NCI-H524 treated with DMSO at 0.1 percent for 48 hours (cell line): ENCODE data around the gene CTXN1.
"Not testable (repeated sequence)": the region's sequence is repeated elsewhere in the genome, so short reads cannot be mapped to it uniquely, and the experiment has no call there.

Experiments used
- DNase-seq: peaks from one replicate; lab custom pipeline; 2025; lab: John Stamatoyannopoulos, UW

CTXN1 gene

DNA sequence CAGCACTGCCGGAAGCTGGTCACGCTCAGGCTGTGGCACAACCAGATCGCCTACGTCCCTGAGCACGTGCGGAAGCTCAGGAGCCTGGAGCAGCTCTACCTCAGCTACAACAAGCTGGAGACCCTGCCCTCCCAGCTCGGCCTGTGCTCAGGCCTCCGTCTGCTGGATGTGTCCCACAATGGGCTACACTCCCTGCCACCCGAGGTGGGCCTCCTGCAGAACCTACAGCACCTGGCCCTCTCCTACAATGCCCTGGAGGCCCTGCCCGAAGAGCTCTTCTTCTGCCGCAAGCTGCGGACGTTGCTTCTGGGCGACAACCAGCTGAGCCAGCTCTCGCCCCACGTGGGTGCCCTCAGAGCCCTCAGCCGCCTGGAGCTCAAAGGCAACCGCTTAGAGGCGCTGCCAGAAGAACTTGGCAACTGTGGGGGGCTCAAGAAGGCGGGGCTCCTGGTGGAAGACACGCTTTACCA lies 25.5 kb downstream of the CTXN1 start:
- no peak for DNase-seq

DNA sequence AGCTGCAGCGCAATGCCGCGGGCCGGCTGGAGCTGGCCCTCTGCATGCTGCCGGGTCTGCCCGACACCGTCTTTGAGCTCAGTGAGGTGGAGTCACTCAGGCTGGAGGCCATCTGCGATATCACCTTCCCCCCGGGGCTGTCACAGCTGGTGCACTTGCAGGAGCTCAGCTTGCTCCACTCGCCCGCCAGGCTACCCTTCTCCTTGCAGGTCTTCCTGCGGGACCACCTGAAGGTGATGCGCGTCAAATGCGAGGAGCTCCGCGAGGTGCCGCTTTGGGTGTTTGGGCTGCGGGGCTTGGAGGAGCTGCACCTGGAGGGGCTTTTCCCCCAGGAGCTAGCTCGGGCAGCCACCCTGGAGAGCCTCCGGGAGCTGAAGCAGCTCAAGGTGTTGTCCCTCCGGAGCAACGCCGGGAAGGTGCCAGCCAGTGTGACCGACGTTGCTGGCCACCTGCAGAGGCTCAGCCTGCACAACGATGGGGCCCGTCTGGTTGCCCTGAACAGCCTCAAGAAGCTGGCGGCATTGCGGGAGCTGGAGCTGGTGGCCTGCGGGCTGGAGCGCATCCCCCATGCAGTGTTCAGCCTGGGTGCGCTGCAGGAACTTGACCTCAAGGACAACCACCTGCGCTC lies 26.1 kb downstream of the CTXN1 start:
- DNase-seq: peak; percentile 63

DNA sequence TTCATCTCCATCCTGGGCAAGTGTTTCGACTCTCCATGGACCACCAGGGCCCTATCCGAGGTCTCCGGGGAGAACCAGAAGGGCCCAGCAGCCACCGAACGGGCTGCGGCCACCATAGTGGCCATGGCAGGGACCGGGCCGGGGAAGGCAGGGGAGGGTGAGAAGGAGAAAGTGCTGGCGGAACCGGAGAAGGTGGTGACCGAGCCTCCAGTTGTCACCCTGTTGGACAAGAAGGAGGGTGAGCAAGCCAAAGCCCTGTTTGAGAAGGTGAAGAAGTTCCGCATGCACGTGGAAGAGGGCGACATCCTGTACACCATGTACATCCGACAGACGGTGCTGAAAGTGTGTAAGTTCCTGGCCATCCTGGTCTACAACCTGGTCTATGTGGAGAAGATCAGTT lies 27.0 kb downstream of the CTXN1 start:
- no peak for DNase-seq

DNA sequence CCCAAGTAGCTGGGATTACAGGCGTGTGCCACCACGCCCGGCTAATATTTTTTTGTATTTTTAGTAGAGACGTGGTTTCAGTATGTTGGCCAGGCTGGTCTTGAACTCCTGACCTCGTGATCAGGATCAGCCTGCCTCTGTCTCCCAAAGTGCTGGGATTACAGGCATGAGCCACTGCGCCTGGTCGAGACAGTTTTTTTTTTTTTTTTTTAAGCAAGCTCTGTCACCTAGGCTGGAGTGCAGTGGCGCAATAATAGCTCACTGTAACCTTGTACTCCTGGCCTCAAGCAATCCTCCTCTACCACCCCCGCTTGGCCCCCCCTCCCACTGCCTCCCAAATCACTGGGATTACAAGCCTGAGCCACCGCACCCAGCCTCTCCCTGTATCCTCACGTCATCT lies 28.6 kb downstream of the CTXN1 start:
- DNase-seq: no peak

DNA sequence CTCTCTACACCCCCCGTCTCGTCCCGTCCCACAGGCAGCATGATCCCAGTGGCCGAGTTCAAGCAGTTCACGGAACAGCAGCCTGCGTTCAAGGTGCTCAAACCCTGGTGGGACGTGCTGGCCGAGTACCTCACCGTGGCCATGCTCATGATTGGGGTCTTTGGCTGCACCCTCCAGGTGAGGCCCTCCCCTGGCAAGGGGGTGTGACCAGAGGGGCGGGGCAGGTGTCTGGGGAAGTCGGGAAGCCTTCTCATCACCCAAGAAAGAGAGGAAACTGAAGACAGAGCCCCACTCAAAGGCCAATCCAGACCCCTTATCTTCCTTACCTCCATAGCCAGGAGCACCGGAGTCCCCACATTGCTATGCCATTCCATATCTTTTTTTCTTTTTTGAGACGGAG lies 30.4 kb downstream of the CTXN1 start:
- no peak for DNase-seq

DNA sequence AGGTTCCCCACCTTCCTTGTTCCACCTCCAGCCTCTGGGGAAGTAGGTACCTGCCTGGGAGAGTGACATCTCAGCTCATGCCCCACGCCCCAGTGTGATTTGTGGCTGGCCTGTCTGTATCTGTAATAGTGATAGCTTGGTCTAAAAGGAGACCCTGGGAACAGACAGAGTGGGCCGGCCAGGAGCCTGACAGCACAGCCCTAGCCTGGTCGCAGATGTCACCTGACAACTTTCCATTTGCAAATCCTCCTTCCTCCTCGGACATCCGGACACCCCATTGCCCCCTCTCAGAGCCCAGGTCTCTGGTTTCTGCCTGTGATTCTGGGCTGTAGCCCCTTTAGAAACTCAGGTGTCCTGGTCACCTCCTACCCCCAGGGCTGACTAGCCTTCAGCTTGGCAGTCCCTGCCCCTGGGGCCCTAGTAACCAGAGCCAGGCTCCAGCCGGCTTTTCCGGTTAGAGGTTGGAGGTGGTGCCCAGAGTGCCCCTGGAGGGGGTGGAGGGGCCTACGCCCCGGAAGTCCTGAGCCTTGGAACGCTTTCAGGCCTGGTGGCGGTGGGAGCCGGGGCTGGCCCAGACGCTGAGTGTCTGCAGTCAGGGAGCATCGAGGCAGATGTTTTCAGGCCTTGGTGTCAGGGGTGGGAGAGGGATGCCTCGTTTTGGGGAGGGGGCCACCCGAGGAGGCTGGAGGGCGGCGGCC lies 31.2 kb downstream of the CTXN1 start:
- no peak for DNase-seq

DNA sequence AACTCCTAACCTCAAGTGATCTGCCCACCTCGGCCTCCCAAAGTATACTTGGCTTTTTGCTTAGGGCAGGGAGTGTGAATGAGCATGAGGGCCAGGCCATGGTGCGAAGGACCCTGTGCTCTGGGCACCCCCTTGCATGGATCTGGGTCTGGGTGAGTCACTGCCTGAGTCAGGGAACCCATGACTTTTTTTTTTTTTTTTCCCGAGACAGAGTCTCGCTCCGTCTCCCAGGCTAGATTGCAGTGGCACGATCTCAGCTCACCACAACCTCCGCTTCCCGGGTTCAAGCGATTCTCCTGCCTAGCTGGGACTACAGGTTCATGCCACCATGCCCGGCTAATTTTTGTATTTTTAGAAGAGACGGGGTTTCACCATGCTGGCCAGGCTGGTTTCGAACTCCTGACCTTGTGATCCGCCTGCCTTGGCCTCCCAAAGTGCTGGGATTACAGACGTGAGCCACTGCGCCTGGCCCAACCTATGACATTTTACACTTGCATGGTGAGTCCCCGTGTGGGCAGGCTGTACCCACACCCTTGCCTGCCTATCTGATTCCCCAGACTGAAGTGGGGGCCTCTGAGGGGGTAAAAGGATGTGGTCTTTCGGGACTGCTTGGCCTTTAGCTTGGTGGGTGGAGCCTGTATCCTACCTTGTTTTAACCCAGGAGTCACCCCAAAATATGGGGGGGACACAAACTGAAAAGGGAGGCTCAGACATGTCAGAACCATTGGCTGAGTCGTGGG lies 32.4 kb downstream of the CTXN1 start:
- DNase-seq: not testable (repeated sequence)

DNA sequence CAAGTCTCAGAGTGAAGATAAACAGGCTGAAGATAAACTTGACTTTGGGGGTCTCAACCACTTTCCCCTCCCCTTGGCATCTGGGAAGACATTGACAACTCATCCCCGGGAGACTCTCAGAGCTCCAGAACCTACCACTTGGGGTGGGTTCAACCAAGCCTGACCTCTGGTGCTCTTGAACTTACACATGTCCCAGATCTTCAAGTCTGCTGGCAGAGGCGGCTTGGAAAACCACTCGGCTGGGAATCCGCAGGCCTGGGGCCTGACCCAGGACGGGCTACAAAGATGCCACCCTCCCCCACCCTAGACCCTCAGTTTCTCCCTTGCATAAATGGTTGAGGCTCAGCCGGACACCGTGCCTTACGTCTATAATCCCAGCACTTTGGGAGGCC lies 37.1 kb downstream of the CTXN1 start:
- DNase-seq: no peak

DNA sequence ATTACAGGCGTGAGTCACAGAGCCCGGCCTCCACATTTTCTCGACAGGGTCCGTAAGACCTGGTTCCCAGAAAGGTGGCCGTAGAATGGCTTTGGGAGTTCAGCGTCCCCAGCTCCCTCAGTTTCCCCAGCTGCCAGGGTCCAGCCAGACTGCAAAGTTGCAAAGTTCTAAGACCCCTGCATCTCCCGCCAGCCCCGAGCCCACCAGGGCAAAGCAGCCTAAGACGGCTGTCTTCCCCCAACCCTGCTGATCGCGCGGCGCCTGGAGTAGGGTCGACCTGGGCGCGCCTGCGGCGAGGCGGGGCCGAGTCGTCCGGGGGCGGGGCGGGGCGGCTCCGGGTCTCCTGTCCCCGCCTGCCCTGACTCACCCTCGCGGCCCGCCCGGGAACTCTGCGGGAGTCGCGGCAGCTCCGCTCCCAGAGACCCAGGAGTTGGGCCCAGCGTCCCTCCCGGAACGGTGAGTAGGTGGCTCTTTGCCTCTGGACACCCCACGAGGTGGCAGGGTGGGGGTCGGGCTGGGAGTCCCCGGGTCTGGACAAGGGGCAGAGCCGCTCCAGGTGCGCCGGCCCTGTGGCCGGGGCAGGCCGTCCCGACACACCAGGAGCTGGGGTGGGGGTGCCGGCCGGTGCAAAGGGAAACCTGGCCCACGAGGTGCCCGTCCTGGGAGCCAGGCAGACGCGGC lies 37.6 kb downstream of the CTXN1 start, which contains the start of gene LRRC8E:
Gene LRRC8E (plus strand): TSS at position 366 of the 681 bp plus-strand sequence. CDS start 7,094 bp downstream, outside the sequence.
- no peak for DNase-seq

DNA sequence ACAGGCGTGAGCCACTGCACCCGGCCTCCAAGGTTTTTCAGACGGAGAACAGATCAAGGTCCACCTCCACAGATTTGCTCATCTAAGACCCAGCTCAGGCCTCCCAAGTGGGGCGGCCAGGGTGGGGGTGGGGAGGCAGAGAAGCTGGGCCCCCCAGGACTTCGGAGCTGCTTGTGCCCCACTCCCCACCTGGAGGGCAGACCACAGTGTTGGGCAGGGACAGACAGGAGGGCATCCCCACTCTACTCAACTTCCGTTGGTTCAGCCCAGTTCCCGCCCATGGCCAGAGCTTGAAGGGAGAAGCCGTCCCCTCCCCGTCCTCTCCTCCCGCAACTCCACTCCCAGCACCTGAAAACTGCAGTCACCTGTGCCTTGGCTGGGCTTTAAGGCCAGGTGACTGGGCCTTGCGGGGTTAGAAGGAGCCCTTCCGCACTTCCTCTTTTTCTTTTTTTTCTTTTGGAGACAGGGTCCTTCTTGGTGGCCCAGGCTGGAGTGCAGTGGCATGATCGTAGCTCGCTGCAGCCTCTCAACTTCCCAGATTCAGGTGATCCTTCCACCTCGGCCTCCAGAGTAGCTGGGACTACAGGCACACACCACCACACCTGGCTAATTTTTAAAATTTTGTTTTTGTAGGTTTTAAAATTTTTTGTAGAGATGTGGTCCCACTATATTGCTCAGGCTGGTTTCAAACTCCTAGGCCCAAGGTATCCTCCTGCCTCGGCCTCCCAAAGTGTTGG lies 38.4 kb downstream of the CTXN1 start:
- DNase-seq: no peak

DNA sequence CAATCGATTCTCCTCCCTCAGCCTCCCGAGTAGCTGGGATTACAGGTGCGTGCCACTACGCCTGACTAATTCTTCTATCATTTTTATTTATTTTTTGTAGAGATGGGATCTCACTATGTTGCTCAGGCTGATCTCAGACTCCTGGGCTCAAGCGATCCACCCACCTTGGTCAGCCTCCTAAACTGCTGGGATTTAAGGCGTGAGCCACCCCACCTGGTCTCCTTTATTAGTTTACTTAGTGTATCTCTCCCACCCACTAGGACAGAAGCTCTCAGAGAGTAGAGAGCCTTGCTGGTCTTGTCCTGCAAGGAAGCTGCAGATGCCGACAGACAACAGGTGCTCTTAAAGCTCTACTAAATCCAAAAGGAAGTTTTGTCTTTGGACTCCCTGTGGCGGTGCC lies 40.1 kb downstream of the CTXN1 start:
- DNase-seq: no peak

DNA sequence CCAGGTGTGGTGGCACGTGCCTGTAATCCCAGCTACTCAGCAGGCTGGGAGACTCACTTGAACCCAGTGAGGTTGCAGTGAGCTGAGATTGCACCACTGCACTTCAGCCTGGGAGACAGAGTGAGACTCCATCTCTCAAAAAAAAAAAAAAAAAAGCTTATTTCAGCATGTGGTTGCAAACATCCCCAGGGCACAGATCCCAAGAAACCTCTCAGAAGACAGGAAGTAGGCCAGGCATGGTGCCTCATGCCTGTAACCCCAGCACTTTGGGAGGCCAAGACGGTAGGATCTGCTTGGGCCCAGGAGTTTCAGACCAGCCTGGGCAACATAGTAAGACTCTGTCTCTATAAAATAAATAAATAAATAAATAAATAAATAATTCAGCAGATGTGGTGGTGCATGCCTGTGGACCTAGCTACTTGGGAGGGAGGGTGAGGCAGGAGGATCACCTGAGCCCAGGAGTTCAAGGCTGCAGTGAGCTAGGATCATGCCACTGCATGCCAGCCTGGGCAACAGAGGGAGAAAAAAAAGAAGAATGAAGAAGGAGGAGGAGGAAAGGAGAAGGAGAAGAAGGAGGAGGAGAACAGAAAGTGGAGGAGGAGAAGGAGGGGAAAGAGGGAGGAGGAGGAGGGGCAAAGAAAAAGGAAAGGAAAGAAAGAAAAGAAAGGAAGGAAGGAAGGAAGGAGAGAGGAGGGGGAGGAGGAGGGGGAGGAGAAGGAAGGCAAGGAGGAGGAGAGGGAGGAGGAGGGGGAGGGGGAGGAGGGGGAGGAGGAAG lies 42.0 kb downstream of the CTXN1 start:
- DNase-seq: no peak

DNA sequence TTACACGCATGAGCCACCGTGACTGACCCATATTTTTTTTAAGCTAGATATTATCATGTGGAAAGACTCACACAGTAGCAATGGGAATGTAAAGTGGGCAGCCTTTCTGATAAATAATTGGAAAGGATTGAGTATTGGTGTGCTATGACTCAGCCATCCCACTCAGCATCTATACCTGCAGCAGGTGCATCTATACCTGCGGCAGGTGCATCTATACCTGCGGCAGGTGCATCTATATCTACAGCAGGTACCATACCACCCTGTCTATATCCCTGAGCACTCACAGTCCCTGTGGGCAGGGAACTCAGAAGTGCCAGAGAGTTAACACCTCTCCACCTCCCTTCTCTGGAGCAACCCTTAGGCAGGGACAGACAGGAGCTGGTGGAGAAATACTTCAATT lies 42.8 kb downstream of the CTXN1 start:
- no peak for DNase-seq

DNA sequence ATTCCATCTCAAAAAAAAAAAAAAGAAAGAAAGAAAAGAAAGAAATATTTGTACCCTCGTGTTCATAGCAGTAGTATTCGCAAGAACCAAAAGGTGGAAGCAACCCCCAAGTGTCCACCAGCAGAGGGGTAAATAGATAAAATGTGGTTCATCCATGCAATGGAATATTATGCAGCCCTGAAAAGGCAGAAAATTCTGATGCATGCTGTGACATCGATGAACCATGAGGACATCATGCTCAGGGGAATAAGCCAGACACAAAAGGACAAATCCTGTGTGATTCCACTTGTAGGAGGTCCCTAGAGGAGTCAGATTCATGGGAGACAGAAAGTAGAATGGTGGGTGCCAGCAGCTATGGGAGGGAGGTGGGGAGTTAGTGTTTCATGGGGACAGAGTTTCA lies 44.0 kb downstream of the CTXN1 start:
- no peak for DNase-seq

DNA sequence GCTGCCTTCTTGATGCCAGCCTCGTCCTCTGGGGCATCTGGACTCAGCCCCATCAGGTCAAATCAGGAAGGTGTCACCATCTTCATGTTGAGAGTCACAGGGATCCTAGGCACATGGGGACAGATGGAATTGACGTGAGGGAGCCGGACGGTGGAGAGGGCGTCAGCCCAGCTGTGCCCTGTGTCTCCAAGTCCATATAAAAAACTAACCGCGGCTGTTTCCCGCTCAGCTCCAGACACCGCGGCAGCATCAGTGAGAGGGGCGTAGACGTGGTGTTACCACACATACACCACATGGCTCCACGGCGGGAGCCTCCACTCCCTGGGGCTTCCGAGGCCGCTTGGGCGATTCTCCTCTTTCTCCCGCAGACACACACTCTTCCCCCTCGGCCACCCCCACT lies 46.1 kb downstream of the CTXN1 start:
- DNase-seq: peak; percentile 48

DNA sequence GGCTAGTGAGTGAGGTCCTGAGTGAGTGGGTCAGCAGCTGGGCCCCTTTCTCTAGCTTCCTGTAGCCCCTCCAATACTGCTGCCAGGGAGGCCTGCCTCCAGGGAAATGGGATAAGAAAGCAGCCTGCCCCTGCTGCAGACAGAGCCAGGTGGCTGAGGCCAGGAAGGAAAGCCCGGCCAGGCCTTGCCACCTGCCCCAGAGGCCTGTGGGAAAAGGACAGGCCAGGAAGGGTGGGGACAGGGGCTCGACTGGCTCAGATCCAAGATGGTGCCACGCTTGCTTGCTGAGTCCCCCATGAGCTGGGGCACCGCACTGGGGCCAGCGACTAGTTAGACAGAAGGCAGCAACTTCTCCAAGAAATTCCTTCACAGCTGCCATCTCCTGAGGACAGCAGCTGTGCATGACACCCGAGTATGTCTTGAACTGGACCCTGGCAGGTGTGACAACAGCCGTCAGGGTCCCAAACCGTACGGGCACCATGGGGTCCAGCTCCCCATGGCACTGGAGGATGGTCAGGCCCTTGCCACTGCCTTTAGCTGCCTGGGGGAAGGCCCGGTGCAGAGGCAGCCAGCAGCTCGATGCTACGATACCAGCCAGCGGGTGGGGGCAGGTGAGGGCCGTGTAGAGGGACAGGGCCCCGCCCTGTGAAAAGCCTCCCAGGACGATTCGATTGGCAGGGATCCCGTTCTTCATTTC lies 46.7 kb downstream of the CTXN1 start:
- DNase-seq: peak; percentile 49

DNA sequence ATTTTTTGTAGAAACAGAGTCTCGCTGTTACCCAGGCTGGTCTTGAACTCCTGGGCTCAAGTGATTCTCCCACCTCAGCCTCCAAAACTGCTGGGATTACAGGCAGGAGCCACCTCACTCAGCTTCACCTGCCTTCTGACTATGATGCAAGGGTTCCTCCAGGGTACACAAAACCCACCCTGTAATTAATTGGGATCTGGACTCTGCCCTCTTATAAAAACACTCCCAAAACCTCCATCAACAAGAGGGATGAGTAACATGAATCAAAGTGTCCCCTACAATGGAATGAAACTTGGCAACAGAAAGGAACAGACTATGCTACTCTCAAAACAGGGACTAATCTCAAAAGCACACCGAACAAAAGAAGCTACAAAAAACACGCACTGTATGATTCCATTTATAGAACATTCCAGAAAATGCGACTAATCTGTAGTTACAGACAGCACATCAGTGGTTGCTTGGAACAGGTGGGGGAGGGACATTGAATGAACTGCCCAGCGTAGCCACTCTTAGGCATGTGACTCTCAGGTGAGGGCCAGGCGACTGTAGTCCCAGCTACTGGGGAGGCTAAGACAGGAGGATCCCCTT lies 48.6 kb downstream of the CTXN1 start:
- no peak for DNase-seq

DNA sequence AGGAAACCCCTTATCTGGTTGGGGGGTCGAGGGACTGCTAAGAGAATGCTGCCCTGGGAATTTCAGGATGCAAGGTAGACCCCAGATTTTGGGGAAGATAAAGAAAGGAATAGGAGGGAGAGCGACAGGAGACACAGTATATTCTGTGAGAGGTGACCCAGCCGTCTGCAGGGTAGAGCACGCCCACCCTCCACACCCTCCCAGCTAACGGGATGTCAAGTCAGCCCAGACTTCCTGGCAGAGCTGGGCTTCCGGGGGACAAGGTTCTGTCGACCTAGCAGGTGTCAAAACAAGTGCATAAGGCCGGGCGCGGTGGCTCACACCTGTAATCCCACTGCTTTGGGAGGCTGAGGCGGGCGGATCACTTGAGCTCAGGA lies 51.0 kb downstream of the CTXN1 start:
- no peak for DNase-seq
